HL-60 (cell line): ENCODE results near the gene LHCGR.

Experiments used
- CTCF ChIP-seq: IDR thresholded peaks from one replicate; pipeline ENCODE4 v1.5.1; 2011; ENCODE audit warnings: low read length, control low read depth, inconsistent platforms; ENCODE audit not compliant: insufficient read depth
- POLR2AphosphoS5 ChIP-seq: IDR thresholded peaks from 2 replicates; pipeline ENCODE4 v1.6.1; 2012; ENCODE audit warnings: low read depth
- SPI1 ChIP-seq: IDR thresholded peaks from 2 replicates; pipeline ENCODE4 v1.6.1; 2012; ENCODE audit warnings: low read depth, mild to moderate bottlenecking, borderline replicate concordance

DNA sequence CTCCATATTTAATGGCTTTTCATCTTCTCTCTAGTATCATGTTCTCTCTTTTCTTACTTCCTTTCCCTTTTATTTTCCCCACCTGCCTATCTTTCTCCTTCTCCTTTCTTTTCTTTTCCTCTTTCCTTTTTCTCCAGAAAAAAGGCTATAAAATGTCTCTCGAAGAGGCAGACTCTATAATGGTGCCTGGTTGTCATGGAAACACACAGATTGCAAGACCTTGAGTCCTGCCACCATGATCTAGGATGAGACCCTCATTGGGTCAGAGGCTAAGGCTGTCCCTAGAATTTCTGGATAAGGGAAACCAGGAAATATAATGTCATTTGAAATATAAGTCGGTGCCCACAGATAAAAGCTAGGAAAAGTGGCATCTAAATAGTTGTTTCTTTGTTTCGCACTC, 36.5 kb upstream of the LHCGR start:
- TF ChIP-seq CTCF (no peak), SPI1 (no peak), POLR2AphosphoS5 (no peak)
